ENCODE results near the gene TLL2. TPM values are rescaled to one million over a fixed set of nuclear protein-coding genes. Genes with fewer than 3 reads are reported as not detected.
A peak's percentile ranks its signal among the peaks of the same experiment; 100 is the strongest.
"Not testable (repeated sequence)": the region's sequence is repeated elsewhere in the genome, so short reads cannot be mapped to it uniquely, and the experiment has no call there.

Gene TLL2
- total and polyA plus RNA-seq, 12 donors = 0.10 to 0.40 (median 0.13) TPM; not detected in 6

GRCh38 chr10:96556003-96556402 lies 42.3 kb upstream of the TLL2 start:
- Histone ChIP-seq H3K9me3 (replicated peaks in 1 of 3) (peaks cover 0 to 5% (median 0%) of the 10 kb centered on the region in 3 donors), H3K4me3 (no peak overlapping the region), H3K4me1 (replicated peaks in 1 of 2) (peaks cover 0 to 5% of the 10 kb centered on the region in 2 donors), H3K27ac (no peak overlapping the region), H3K36me3 (replicated peaks in 1 of 2) (no peaks in the 10 kb centered on the region), H3K27me3 (no peaks in the 10 kb centered on the region)
- TF ChIP-seq POLR2A (IDR thresholded peaks at IDR 0.05) = no peak
- TF ChIP-seq, protein P1, sequence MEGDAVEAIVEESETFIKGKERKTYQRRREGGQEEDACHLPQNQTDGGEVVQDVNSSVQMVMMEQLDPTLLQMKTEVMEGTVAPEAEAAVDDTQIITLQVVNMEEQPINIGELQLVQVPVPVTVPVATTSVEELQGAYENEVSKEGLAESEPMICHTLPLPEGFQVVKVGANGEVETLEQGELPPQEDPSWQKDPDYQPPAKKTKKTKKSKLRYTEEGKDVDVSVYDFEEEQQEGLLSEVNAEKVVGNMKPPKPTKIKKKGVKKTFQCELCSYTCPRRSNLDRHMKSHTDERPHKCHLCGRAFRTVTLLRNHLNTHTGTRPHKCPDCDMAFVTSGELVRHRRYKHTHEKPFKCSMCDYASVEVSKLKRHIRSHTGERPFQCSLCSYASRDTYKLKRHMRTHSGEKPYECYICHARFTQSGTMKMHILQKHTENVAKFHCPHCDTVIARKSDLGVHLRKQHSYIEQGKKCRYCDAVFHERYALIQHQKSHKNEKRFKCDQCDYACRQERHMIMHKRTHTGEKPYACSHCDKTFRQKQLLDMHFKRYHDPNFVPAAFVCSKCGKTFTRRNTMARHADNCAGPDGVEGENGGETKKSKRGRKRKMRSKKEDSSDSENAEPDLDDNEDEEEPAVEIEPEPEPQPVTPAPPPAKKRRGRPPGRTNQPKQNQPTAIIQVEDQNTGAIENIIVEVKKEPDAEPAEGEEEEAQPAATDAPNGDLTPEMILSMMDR (IDR thresholded peaks at IDR 0.05) = peak in 4 of 6 experiments; percentile 9 to 44 (median 27)
- intact Hi-C loops (cut with DNase I) = no loop called here
- 32 to 45% (median 36%) methylated on average over 1 of the region's 1 CpG for WGBS, 4 donors
- peak in 1 of 7 donors; percentile 8 for DNase-seq

DNA sequence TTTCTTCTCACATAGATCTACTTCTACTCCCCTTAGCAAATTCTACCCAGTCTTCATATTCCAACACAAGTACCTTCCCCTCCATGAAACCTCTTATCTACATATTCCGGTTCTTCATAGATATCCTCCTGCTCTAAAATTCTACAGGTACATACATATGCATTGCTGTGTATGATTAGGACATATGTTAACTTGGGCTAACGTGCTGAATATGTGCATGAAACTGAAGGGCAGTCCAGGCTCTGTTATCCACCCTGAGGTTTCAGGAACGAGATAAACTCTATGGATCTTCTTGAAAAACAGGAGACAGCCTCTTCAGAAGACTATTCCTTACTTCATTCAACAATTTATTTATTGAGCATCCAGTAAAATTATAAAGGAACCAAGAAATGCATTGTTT lies 41.6 kb upstream of the TLL2 start:
- no peak overlapping the region for H3K4me3 ChIP-seq
- peaks cover 0 to 2% of the 10 kb centered on the region in 2 donors for H3K36me3 ChIP-seq (replicated peaks in 1 of 2)
- intact Hi-C loops (cut with DNase I) = no loop called here
- no peaks in the 10 kb centered on the region for H3K4me1 ChIP-seq (replicated peaks in 1 of 2)
- H3K9me3 ChIP-seq (replicated peaks in 1 of 3) = peaks cover 0 to 5% (median 0%) of the 10 kb centered on the region in 3 donors
- no peaks in the 10 kb centered on the region for H3K27me3 ChIP-seq
- no peak overlapping the region for H3K27ac ChIP-seq
- TF ChIP-seq POLR2A (IDR thresholded peaks at IDR 0.05) = no peak
- TF ChIP-seq, protein P1 (IDR thresholded peaks at IDR 0.05) = no peak
- WGBS, 4 donors = 89 to 93% (median 92%) methylated on average over 3 of the region's 3 CpGs
- no peak for DNase-seq

DNA sequence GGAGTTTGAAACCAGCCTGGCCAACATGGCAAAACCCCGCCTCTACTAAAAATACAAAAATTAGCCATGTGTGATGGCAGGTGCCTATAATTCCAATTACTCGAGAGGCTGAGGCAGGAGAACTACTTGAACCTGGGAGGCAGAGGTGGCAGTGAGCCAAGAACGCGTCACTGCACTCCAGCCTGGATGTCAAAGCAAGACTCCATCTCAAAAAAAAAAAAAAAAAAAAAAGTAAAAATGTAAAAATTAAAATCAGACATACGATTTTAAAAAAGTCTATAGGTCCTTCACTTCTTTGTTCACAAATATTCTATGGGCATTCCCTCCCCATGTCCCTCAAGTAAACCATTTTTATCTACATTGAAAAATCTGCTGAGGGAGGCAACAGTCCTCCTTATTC lies 34.9 kb upstream of the TLL2 start:
- no peaks in the 10 kb centered on the region for H3K27me3 ChIP-seq
- WGBS, 4 donors = 76 to 88% (median 77%) methylated on average over 5 of the region's 5 CpGs
- H3K4me1 ChIP-seq (replicated peaks in 1 of 2) = no peaks in the 10 kb centered on the region
- DNase-seq = peak in 5 of 7 donors; percentile 15 to 75 (median 37)
- TF ChIP-seq, protein P1 (IDR thresholded peaks at IDR 0.05) = no peak
- no peak for TF ChIP-seq POLR2A (IDR thresholded peaks at IDR 0.05)
- intact Hi-C loops (cut with DNase I) = no loop called here
- peaks cover 0 to 41% of the 10 kb centered on the region in 2 donors for H3K36me3 ChIP-seq (replicated peaks in 1 of 2)
- H3K27ac ChIP-seq = no peak overlapping the region
- H3K4me3 ChIP-seq = no peak overlapping the region
- peaks cover 0 to 5% (median 0%) of the 10 kb centered on the region in 3 donors for H3K9me3 ChIP-seq (replicated peaks in 1 of 3)

- H3K9me3 ChIP-seq (replicated peaks in 1 of 3); H3K27ac ChIP-seq; H3K27me3 ChIP-seq; H3K4me3 ChIP-seq; H3K4me1 ChIP-seq (replicated peaks in 1 of 2); intact Hi-C loops (cut with DNase I); DNase-seq: not testable (repeated sequence)
- peaks cover 0 to 55% of the 10 kb centered on the region in 2 donors for H3K36me3 ChIP-seq (replicated peaks in 1 of 2)
- WGBS, 4 donors = 94 to 96% (median 95%) methylated on average over 10 of the region's 10 CpGs
Measured at GRCh38 chr10:96545558-96545957, 31.8 kb upstream of the TLL2 start.

- intact Hi-C loops (cut with DNase I) = no loop called here
Measured at GRCh38 chr10:96541921-96542320, 28.2 kb upstream of the TLL2 start.

More at GRCh38 chr10:96541921-96542320, 28.2 kb upstream of the TLL2 start:
- 95 to 100% (median 96%) methylated on average over 2 of the region's 2 CpGs for WGBS, 4 donors
- TF ChIP-seq, protein P1 (IDR thresholded peaks at IDR 0.05) = no peak
- no peak for TF ChIP-seq POLR2A (IDR thresholded peaks at IDR 0.05)
- Histone ChIP-seq H3K4me1 (replicated peaks in 1 of 2) (no peaks in the 10 kb centered on the region), H3K36me3 (replicated peaks in 1 of 2) (peaks cover 0 to 35% of the 10 kb centered on the region in 2 donors), H3K4me3 (no peak overlapping the region), H3K27me3 (no peaks in the 10 kb centered on the region), H3K27ac (no peak overlapping the region), H3K9me3 (replicated peaks in 1 of 3) (no peaks in the 10 kb centered on the region)
- DNase-seq = no peak

Data from adrenal gland (tissue), 12 donors.